Measurements from ENCODE around the gene IFT80. TPM values are rescaled to one million over a fixed set of nuclear protein-coding genes. Genes with fewer than 3 reads are reported as not detected.

IFT80 gene
- total RNA-seq, 6 experiments from 2014 or later = 23.4 to 28.1 (median 24.6) TPM

DNA sequence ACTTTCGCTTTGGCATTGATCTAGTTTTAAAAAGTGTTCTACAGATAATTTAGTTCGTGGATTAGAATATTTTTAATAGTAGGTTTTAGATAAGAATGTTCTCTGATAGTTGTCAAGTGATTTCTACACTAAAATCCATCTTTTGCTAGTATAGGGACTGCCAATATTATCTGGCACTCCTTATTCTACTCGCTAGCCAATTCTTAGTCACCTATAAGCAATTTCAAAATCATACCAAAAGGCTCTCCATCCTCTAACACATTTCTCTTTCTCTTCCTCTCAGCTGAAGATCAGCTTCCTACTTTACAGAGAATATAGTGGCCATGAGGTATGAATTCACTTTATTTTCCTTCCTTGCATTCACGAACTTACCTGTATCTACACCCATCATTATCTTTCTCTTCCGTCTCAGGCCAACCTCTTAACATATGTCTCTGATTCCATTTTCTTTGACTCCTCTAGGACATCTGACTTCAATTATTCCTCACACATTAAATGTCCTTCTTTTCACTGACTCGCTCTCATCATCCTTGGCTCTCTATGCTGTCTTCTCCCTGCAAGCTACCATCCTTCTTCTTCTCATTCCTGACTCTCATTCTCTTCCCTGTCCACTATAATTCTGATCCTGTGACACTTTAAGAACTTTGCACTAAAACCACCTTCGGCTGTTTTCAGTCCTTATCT lies 138.3 kb downstream of the IFT80 start:
- TF ChIP-seq, protein P1, sequence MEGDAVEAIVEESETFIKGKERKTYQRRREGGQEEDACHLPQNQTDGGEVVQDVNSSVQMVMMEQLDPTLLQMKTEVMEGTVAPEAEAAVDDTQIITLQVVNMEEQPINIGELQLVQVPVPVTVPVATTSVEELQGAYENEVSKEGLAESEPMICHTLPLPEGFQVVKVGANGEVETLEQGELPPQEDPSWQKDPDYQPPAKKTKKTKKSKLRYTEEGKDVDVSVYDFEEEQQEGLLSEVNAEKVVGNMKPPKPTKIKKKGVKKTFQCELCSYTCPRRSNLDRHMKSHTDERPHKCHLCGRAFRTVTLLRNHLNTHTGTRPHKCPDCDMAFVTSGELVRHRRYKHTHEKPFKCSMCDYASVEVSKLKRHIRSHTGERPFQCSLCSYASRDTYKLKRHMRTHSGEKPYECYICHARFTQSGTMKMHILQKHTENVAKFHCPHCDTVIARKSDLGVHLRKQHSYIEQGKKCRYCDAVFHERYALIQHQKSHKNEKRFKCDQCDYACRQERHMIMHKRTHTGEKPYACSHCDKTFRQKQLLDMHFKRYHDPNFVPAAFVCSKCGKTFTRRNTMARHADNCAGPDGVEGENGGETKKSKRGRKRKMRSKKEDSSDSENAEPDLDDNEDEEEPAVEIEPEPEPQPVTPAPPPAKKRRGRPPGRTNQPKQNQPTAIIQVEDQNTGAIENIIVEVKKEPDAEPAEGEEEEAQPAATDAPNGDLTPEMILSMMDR (IDR thresholded peaks at IDR 0.05) = no peak
- H3K36me3 Mint-ChIP-seq (ENCODE audit: low read depth) = 0 out of 2 replicates have a peak, but pooled peaks cover 4% of the 10 kb centered on the region
- no peaks in the 10 kb centered on the region for H3K27me3 Mint-ChIP-seq (ENCODE audit: insufficient read depth)
- peaks cover 9% of the 10 kb centered on the region for H3K4me1 Mint-ChIP-seq (ENCODE audit: low read depth)
- peak overlapping the region; percentile 21 for H3K4me3 Mint-ChIP-seq
- no peak for DNase-seq
- H3K9me3 Mint-ChIP-seq = no peaks in the 10 kb centered on the region
- H3K27ac Mint-ChIP-seq = peak overlapping the region; percentile 2

DNA sequence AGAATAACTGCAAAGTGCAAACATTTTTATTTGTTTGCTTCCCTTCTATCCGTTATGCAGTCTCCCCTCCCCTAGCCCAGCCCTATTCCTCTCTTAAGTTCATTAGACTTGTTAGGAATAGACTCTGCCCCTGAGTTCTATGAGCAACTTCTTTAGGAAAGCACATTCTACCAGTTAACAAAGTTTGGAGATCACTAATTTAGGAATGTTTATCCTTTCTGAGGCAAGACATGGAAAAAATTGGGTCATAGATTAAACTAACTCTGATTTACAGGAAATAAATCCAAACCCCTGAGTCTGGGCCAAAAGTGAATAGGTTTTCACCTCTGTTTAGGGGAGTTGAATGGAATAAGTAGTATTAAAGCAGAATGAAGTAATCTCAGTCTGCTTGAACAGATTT lies 139.4 kb downstream of the IFT80 start:
- no peak overlapping the region for H3K27ac Mint-ChIP-seq
- H3K27me3 Mint-ChIP-seq (ENCODE audit: insufficient read depth) = no peaks in the 10 kb centered on the region
- H3K4me3 Mint-ChIP-seq = no peak overlapping the region
- 0 out of 2 replicates have a peak, but pooled peaks cover 4% of the 10 kb centered on the region for H3K36me3 Mint-ChIP-seq (ENCODE audit: low read depth)
- H3K9me3 Mint-ChIP-seq = no peaks in the 10 kb centered on the region
- DNase-seq = no peak
- peaks cover 9% of the 10 kb centered on the region for H3K4me1 Mint-ChIP-seq (ENCODE audit: low read depth)
- TF ChIP-seq, protein P1 (IDR thresholded peaks at IDR 0.05) = no peak

DNA sequence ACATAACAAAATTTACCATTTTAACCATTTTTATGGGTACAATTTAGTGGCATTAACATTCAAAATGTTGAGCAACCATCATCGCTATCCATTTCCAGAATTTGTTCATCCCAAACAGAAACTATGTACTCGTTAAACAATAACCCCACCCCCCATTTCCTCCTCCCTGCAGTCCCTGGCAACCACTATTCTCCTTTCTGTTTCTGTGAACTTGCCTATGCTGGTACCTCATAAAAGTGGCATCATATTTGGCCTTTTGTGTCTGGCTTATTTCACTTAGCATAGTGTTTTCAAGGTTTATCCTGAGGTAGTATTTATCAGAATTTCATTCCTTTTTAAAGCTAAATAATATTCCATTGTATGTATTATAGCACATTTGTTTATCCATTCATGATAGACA lies 141.4 kb downstream of the IFT80 start:
- H3K9me3 Mint-ChIP-seq = no peaks in the 10 kb centered on the region
- no peaks in the 10 kb centered on the region for H3K27me3 Mint-ChIP-seq (ENCODE audit: insufficient read depth)
- no peak overlapping the region for H3K27ac Mint-ChIP-seq

DNA sequence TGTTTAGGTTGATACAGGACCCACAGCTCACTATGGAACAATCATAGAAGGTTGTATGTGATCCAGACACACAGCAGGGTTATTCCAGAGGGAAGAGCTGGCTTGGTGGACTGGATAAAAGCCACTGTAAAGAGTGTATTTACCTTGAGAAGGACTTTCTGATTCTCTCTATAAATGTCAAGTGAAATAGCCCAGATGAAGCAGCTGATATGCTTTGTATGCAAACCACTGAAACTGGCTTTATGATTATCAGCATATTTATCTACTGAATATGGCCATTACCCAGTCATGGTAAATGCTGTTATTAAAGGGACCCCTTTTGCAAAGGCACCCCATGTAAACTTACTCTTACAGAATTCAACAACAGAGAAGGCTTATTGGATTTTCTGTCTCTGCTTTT lies 145.7 kb downstream of the IFT80 start:
- H3K27ac Mint-ChIP-seq = no peak overlapping the region
- H3K27me3 Mint-ChIP-seq (ENCODE audit: insufficient read depth) = no peaks in the 10 kb centered on the region
- DNase-seq = no peak

More for the DNA sequence above, 141.4 kb downstream of the IFT80 start:
- no peak for DNase-seq
- Mint-ChIP-seq H3K4me3 (no peak overlapping the region), H3K36me3 (ENCODE audit: low read depth) (0 out of 2 replicates have a peak, but pooled peaks cover 4% of the 10 kb centered on the region), H3K4me1 (ENCODE audit: low read depth) (peaks cover 9% of the 10 kb centered on the region)
- TF ChIP-seq, protein P1 (IDR thresholded peaks at IDR 0.05) = no peak

DNA sequence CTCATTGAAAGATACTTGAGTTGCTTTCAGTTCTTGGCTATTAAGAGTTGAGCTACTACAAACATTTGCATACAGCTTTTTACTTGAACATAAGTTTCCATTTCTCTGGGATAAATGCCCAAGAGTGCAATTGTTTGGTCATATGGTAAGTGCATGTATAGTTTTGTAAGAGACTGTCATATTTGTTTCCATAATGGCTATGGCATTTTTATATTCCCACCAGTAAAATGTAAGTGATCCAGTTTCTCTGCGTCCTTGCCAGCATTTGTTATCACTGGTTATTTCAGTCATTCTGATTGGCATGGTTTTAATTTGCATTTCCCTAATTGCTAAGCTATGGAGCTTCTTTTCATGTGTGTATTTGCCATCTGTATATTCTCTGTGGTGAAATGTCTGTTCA lies 151.3 kb downstream of the IFT80 start:
- H3K4me1 Mint-ChIP-seq (ENCODE audit: low read depth) = no peaks in the 10 kb centered on the region
- DNase-seq = no peak
- no peaks in the 10 kb centered on the region; the same call in 1 of the 2 replicates for H3K27me3 Mint-ChIP-seq (ENCODE audit: insufficient read depth)
- TF ChIP-seq, protein P1 (IDR thresholded peaks at IDR 0.05) = no peak
- no peaks in the 10 kb centered on the region for H3K9me3 Mint-ChIP-seq
- no peak overlapping the region for H3K4me3 Mint-ChIP-seq
- no peak overlapping the region for H3K27ac Mint-ChIP-seq
- 0 out of 2 replicates have a peak, but pooled peaks cover 5% of the 10 kb centered on the region for H3K36me3 Mint-ChIP-seq (ENCODE audit: low read depth)

More for the DNA sequence above, 145.7 kb downstream of the IFT80 start:
- TF ChIP-seq, protein P1 (IDR thresholded peaks at IDR 0.05) = no peak
- Mint-ChIP-seq H3K36me3 (ENCODE audit: low read depth) (no peaks in the 10 kb centered on the region), H3K4me1 (ENCODE audit: low read depth) (no peaks in the 10 kb centered on the region), H3K4me3 (no peak overlapping the region), H3K9me3 (no peaks in the 10 kb centered on the region)

All from HFFc6 (cell line).